Activated CD4-positive, CD25-positive, alpha-beta regulatory T cell treated with anti-CD3 and anti-CD28 coated beads, Interleukin-2, amount 50 U/mL, for 24 hours (primary cell): ENCODE results near the gene TRMT44.
"Not testable (repeated sequence)": the region's sequence is repeated elsewhere in the genome, so short reads cannot be mapped to it uniquely, and the experiment has no call there.

Experiments used
- ATAC-seq, 2 donors: fragments of 150-1000 bp; cut with Tn5 transposase; one replicate each; pipeline ENCODE4 v1.10.0; 2021; ENCODE audit warnings: mild to moderate bottlenecking in 1 of 2, moderate library complexity in 1 of 2

TRMT44 gene

DNA sequence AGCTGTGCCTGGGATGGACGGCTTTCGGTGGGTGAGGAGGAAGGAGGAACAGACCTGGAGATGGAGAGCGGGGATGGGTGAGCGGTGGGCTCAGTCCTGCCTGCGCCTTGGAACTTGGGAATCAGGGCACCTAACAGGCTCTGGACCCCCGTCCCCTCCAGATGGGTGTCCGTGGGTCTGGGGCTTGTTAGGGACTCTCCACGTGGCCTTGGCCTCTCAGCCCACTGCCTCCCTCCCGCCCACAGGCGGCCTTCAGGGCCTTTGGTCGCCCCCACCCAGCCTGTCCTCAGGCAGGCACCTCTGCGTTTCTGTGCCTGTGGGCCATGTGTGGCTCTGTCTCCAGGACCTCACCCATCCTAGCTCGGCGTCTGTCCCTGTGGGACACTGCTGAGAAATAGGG lies 29.0 kb downstream of the TRMT44 start:
- ATAC-seq: no peak

DNA sequence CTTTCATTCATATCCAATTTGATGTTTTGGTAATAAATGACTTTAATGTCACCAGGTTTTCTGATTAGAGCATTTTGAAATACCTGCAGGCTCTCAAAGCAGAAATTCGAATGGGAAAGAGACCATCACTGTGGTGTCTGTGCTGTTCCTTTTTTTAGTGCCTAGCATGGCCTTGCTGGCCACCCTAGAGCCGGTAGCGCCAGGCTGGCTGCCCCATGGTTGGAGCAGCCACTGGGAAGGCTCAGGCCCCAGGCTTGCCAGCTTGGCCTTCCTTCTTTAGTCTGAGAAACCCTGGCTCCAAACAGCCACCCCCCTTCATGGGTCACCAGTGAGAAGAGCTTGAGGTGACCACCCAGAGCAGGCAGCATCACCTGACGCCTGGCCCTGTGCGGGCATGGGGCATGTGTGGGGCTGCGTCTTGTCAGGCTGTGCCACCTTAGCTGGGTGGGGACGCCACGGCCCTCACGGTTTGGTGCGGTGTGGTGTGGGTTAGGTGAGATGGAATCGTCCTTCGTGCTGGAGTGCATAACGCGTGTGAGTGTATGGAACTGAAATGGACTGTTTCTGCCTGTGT lies 30.0 kb downstream of the TRMT44 start:
- ATAC-seq: no peak

DNA sequence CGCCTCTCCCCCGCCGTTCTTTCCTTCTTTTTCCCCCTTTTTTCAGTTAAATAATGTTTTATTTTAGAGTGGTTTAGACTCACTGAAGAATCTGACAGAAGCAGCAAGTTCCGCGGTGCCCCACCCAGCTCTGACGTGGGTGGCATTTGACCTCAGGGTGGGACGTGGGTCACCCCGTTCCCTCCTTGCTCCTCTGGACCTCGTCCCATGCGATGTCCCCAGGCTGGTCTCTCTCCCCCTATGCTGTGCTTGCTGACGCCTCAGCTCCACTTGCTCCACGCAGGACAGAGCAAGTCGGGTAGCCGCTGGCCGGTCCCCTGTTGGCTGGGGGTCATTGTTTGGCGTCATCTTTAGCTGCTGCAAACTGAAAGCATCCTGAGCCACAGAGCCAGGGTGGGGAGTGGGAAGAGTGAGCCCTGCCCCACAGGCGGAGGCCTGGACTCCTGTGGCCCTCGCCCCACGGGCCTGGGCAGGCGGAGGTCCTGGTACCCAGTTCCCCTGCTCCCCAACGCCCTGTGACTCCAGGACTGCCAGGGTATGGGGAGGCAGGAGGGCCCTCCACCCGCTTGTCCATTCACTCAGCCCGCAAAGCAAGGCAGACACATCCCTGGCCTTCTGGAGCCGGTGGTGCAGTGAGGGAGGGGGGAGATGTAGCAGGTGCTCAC lies 30.8 kb downstream of the TRMT44 start:
- ATAC-seq: no peak

DNA sequence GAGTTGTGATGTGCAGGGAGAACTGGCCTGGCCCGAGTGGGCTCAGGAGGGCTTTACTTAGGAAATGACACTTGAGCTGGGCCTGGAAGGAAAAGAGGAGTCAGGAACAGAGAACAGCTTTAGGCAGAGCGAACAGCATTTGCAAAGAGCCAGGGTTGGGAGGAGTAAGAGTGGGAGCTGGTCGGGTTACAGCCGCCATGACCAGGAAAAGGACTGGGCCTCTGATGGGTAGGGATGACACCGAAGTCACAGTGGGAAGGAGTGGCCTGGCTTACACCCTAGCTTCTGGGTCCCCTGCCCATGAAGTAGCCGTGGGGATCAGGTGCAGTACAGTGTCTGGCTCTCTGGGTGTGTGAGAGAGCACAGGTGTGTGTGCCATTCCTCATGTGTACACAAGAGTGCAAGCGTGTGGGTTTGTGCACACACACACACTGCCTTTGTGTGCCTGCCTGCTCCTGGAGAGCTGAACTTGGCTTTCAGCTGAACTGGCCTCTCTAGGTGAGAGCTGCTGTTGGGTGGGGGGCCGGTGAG lies 31.6 kb downstream of the TRMT44 start:
- no peak for ATAC-seq

DNA sequence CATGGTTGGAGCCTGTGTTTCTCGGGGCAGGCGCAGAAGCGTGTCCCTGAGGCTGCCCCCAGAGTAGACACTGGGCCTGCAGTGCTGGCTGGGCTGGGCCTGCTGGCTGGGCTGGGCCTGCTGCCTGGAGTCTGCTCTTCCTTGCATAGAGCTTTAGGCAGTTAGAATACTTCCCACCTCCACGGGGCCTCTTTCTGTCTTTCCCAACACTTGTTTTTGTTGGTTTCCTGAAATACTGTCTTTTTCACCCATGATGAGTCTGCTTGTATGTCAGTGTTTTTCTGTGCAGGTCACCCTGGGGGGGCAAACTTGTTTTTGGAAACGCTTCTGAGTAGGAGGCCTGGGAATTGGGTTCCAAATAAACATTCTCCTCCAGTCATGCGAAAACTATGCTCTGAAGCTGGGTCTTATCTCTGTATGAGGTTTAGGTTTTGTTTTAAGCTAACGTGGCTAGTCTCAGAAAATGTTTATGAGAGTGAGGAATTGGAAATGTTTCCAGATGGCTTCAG lies 32.2 kb downstream of the TRMT44 start:
- ATAC-seq: no peak

DNA sequence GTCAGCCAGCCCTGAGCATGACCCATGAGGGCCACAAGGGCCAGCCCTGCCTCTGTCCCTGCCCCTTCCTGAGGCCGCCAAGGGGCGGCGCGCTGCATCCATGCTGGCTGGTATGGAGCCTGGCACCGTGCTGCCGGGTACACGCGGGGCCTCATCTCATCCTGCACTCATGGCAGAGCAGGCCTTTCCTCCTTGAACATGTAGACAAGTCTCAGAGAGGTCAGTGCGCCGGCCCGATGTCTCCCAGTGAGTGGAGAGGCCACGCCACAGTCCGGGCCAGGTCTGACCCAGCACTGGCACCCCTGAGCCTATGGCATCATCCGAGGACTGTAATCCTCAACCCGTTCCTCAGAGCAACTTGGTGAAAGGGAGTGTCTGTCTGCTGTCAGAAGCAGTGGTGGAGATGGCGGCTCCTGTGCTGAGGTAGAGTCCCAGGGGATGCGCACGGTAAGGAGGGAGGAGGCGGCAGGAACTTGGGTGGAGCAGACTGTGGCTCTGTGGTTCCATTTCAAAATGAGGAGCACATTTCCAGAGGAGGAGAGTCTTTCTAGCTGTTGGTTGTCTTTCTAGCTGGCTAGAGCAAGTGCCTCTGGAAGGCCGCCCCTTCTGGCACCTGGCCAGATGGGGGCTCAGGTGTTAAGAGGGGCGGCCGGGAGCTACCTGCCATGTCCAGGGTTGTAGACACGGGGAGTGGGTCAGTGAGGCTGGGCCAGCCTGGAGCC lies 32.8 kb downstream of the TRMT44 start:
- no peak for ATAC-seq

DNA sequence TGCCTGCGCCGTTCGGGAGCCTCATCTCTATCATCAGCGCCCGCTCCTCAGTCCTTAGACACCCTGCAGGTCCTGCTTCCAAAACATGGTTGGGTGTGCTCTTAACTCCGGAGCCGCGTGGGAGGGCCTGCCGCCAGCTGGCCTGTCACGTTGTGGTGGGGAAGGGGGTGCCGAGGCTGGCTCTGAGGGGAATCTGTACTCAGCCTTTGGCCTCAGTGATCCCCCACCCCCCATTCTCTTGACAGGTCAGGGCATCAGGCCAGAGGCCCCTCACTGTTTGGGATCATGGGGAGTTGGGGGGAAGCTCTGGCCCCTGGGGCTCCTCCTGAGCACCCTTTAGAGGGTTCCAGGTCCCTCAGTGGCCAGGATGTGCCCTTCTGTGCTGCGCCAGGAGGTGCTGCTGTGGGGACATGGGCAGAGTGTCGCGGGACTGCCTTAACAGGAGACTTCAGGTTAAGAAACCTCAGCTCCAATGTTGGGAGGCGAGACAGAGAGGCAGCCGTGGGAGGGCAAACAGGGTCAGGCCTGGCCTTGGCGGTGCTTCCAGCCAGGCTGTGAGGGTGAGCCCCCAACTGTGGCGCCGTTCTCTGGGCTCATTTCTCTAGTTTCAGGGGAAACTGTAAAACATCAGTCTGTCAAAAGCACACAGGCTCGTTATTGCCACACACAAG lies 33.5 kb downstream of the TRMT44 start:
- no peak for ATAC-seq

DNA sequence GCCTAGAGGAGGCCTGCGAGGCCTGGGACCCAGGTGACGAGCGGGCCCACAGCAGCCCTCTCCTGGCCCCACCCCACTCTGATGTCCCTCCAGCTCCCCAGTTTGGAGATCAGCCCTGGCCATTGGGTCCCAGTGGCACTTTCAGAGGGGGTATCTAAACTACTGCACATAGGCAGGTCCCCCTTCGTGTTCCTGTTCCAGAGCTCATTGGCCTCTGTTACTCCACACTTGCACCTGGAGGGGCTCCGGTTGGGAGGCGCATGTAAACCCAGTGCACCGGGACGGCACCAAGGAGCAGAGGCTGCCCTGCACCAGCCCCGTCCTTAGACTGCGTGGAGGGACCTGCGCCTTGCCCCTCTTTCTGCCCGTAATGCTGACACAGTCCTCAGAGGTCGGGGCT lies 34.3 kb downstream of the TRMT44 start:
- ATAC-seq: no peak

DNA sequence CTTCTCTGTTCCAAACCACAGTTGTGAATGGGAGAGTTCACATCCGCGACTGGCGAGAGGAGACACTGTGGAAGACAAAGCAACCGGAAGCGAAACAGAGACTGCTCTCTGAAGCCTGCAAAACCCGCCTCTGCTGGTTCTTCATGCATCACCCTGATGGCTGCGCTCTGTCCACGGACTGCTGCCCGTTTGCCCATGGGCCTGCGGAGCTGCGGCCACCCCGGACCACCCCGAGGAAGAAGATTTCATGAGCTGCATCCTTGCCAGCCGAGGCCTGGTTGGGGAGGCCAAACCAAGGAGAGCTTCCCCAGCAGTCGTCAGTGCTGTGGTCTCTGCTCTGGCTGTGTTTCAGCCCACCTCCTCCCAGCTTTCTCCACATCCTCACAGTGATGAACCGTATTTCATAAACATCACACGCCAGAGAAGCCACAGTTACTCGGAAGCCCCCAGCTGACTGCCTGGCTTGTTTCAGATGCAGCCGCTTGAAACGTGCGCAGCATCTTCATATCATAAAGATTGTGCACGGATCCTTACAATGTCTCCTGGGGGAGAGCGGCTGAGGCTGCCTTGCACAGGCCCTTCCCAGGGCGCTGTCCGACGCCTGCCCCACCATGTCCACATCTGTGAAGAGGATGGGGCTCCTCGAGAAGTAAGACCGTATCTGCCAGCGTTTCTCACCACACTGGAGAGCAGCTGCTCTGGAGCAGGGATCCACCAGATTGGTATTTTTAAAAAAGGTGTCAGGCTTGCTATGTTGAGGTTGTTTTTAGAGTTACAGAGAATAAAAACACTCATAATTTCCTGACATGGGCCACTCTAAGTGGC lies 35.4 kb downstream of the TRMT44 start:
- ATAC-seq: no peak

DNA sequence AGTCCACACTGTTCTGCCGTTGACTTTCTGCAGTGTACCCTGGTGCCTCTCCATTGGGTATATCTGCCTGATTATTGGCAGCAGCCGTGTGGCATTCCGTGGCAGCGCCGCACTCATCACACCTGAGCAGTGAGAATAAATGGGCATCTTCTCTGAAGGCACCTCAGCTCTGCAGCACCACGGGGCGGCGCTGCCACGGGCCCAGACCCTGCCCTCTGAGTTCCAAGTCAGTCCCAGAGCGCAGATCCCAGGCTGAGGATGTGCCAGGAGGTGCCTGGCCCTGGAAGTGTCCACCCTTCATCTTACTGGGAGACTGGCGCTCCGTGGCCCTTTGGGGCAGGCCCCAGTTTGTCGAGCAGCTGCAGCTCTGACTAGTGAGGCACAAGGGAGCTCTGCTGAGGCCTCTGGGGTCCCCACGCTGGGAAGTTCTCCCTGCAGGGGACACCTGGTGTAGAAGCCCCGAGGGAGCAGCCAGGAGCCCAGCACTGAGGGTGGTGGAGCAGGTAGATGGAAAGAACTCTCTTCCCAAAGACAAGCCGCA lies 36.6 kb downstream of the TRMT44 start:
- ATAC-seq: no peak

DNA sequence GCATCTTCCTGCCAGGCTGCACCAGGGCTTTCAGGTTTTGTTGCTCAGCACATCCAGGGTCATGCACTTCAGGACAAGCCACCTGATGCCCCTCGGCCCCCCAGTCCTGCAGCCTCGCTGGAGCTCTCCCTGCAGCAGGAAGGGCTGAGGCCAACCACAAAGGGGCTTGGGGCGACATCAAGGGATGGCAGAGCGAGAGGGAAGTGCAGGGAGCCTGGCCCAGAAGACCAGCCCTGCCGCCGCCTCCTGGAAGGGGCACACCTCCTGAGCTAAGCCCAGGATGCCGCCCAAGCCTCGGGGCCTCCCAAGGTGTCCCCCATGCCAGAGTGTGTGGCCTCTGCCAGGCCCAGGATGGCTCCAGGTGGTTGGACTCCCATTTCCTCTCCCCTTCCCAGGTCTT lies 37.1 kb downstream of the TRMT44 start:
- ATAC-seq: no peak

DNA sequence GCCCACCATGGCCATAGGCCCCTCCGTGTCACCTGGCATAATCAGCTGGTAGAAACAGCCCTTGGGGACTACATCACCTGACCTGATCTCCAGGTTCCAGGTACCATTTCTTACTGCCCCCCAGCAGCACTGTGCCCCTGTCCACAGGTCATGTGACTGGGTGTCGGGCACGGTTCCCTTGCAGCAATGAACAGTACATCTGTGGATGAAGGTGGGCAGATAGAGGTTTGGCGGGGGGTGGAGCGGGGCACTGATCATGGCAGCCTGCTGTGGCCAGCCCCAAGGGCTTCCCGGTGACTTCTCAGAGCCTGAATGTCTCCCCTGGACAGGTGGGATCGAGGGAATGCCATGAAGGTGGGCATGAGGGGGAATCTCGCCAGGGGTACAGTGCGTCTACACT lies 37.8 kb downstream of the TRMT44 start:
- no peak for ATAC-seq

DNA sequence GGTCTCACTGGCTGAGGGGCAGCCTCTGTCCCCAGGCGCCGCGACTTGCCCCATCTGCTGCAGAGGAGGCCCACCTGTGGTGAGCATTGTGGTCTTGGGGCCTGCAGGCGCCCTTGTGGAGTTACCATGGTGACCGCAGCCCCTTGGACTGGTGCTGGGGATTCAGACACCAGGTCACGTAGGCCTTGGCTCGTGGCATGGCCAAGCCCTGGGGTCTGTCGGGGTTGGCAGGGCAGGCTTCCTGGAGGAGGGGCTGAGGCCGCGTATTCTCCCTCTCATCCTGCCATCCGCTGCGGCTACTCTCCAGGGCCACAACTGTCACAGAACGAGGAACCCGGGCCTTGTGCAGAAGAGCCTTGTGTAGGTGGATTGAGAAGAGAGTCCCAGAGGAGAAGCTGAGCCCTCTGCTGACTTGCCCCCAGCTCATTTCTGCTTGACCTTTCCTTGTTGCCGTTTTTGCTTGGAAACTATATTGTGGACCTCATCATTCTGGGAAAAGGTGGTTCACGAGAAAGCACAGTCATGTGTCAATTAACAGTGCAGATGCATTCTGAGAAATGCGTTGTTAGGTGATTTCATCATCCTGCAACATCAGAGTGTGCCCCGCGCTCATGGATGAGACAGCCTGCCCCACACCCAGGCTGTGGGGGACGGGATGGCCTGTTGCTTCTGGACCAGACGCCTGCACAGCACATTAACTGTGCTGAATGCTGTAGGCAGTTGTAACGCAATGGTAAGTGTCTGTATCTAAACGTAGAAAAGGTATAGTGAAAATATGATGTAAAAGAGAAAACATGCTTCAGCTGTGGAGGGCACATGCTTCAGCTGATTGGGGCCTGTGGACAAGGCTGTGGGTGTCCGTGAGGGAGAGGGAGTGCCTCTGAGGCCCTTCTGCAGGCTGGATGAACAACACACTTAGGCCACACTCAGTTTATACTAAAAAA lies 38.5 kb downstream of the TRMT44 start:
- ATAC-seq: no peak

DNA sequence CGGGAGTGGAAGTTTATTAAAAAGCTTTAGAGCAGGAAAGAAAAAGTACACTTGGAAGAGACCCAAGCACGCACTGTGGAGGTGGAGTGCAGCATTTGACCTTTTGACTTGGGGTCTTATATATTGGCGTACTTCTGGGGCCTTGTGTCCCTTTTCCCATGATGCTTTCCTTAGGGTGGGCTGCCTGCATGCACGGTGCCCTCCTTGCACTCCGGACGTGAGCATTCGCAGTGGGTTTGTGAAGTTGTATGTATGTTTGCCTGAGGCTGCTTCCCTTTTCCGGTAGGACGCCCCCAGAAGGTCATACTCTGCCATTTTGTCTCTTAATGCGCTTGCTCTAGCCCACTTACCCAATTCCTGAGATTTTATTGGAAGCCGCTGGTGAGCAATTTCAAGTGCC lies 39.6 kb downstream of the TRMT44 start:
- no peak for ATAC-seq

DNA sequence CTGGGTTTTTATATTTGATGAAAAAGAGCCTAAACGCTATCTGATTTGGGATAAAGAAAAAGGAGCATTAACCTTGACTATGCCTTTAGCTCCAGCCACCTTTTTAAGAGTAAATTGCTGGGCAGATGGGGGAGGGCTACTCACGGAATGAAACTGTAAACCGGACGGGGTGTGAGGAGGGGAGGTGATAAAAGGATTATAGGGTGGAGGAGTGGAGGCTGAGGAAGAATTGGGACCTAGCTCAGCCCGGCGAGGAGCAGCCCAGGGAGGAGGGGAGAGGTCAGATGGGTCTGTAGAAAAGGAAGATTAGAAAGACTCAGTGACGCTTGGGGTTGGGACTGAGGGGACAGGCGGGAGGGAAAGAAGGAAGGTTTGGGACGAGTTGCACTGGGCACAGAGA lies 46.1 kb downstream of the TRMT44 start:
- ATAC-seq: not testable (repeated sequence)

DNA sequence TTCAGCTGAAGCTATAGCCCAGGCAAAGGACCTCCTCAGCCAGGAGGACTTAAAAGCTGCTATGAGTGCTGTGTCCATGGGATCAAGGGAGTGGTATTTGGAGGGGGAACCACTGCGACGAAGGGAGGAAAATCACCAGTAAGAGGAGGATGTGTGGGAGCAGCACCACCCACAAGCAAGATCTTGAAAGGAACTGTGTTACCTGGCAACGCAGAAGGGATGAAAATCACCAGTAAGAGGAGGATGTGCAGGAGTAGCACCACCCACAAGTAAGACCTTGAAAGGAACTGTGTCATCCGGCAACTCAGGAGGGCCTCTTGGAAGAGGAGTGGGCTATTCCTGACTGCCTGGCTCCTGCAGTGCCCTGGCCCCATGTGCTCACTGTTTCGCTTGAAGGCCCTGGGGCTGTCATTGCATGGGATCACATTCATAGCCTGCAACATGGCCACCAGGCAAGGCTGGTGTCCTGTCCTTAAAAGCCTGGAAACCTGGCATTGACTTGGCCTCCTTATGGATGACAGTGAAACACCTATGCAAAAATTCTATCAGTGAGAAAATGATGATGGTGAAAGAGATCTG lies 48.3 kb downstream of the TRMT44 start:
- no peak for ATAC-seq

DNA sequence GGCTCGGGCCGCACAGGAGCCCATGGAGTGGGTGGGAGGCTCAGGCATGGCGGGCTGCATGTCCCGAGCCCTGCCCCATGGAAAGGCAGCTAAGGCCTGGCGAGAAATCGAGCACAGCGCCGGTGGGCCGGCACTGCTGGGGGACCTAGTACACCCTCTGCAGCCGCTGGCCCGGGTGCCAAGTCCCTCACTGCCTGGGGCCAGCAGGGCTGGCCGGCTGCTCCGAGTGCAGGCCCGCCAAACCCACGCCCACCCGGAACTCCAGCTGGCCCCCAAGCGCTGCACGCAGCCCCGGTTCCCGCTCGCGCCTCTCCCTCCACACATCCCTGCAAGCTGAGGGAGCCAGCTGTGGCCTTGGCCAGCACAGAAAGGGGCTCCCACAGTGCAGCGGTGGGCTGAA lies 50.9 kb downstream of the TRMT44 start:
- not testable (repeated sequence) for ATAC-seq

DNA sequence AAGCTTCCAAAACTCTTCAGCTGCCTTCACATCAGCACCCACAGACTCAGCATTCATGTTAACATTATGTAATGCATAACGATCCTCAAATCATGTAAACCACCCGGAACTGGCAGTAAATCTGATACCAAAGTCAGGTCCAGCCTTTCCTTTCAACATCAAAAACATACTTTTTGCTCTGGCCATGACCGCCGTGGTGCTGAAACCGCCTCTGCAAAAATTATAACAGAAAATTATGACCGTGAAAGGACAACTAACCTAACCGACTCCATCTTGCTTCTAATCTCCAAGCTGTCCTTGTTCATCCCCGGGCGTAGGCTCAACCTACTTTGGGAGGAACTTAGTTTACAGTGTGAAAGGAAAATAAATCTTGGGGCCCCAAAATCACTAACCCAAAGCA lies 51.6 kb downstream of the TRMT44 start:
- ATAC-seq: no peak

DNA sequence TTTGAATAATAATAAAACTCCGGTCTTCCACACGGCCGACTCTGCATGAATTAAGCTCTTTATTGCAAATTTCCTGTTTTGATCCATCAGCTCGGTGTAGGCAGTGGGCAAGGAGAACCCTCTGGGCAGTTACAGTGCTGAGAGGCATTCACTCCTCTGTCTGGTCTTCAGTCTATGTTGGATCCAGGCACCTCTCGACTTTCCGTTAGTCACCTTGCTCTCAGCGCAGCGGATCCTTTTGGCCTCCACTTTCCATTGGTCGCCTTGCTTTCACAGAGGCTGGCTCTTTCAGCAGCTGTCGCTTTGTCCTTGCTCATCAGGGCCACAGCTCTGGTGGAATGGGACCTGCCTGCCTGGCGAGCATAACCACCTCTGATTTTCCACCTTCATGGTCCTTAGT lies 52.9 kb downstream of the TRMT44 start:
- ATAC-seq: no peak

DNA sequence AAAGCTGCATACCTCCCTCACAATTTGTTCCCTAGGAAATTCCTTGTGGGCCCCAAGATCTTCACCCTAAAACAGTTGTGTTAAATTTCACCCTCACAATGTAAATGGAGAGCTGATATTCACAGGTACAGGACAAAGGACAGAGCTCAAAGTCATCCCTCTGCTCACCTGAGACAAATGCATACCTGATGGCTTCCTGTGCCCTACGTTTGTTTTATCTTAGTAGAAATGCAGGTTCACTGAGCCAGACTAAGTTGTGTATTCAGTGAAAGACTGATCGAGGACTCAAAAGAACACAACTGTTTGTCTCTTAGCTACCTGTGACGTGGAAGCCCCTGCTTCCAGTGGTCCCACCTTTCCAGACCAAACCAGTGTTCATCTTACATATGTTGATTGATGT lies 53.6 kb downstream of the TRMT44 start:
- ATAC-seq: no peak
